GM21515 (cell line): ENCODE data around the gene NHSL2.

Experiments
- ATAC-seq: cut with Tn5 transposase; IDR thresholded peaks from one replicate; pipeline ENCODE4 v1.9.1; 2021; ENCODE audit not compliant: unreplicated experiment

The NHSL2 gene

DNA sequence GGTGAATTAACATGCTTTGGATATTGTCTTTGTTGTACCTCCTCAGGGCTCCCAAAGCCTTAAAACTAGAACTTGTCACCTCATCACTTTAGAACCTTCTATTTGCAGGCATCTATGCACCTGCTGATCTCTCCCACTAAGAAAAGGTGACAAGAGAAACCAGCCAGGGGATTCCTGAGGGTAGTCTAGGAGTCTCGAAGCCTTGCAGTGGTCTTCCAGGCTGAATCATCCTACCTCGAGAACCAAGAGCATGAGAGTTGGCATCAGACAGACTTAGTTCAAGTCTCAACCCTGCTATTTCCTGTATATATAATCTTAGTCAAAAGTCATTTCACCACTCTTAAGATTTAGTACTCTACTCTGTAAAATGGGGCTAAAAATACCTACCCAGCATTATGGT lies 191.5 kb downstream of the NHSL2 start:
- ATAC-seq, result no peak

DNA sequence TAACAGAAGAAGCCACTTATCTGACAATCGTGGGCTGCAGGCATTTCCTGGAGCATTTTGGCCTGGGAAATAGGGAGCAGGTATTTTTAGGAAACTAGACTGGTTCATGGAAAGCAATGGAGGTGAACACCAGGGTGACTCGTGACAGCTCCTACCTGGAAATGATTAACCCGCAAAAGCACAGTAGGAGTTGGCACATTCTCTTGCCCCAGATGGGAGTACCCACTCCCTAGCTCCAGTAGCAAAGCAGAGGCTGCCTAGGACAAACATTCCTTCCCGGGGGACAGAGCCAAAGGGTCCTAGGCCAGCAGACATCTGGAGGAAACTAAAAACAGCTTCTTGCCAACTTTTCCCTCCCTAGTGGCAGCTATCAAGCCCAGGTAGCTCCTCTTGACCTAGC lies 192.1 kb downstream of the NHSL2 start:
- ATAC-seq, result no peak

DNA sequence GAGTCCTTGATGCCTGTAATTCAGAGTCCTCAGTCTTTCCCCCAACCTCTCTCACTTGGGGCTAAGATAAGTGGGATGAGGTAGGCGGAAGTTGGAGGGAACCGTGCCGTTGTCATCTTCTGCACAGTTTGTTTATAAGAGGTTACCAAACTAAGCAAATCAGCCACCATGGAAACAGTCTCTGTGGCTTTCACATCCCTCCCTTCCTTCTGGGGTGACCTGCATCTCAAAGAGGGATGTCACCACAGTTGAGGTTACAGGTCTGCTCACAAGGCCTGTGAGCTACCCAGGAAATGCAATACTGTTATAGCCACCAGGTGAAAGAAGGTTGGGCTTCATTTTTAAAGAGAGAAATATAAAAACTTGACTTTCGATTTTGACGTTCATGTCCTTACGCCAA lies 194.8 kb downstream of the NHSL2 start:
- ATAC-seq, result peak; percentile 70

DNA sequence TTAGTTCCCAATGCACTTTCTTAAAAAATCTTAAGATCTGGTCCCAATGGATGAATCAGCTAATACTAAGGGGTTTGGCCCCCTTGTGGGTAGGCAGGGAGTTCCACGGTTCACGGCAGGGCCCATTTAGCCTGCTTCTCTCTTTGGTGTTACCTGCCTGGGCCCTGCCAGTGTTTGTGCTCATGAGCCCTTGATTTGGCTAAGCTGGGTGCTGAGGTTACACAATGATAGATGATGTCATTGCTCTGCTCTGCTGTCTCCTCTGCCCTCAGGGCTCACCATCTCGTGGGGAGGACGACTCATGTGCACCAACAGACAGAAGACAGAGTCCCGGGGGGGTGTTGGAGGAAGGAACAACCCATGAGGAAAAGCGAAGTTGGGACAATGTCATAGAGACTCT lies 196.7 kb downstream of the NHSL2 start:
- no peak for ATAC-seq

DNA sequence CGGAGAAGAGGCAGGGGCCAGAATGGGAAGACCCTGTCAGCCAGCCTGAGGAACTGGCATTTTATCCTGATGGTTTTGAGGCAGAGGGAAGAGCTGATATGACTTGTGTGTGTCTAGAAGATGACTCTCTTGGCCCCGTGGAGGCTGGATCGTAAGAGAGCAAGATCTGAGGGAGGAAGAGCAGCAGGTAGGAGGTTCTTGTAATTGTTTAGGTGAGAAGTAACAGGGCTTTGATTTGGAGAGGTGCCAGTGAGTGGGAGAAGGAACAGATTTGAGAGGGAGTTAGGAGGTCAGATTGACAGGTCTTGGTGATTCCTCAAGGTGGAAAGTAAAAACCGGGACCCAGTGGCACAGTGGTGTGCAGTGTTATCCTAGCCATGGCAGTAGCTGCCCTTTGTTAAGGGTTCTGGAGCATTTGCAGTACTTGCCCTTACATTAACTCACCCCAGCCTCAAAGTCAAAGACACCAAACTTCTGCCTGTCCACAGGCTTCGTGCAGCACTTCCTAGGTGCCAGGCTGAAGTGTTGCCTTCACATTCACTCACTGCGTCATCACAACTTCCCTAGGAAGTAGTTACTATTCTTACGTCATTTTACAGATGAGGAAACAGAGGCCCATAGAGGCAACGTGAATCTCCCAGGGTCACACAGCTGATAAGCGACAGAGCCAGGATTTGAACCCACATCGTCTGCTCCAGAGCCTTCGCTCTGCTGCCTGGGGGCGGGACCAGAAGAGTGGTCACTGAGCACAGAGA lies 197.4 kb downstream of the NHSL2 start:
- no peak for ATAC-seq

DNA sequence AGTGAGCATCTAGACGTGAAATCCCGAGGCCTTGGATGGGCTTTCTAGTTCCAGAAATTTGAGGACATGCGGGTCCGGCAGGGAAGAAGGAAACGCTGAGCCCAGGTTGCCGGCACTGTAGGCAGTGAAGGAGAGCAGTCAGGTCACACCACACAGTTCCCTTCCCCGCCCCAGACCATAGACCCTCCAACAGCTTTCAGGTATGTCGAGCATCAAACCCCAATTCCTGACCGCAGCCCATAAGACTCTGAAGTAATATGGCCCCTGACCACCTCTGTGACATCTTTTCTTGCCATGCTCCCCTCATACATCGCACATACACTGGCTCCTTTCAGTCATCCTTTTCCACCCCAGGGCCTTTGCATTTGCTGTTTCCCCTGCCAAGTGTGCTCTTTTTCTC lies 198.0 kb downstream of the NHSL2 start:
- ATAC-seq, result no peak

DNA sequence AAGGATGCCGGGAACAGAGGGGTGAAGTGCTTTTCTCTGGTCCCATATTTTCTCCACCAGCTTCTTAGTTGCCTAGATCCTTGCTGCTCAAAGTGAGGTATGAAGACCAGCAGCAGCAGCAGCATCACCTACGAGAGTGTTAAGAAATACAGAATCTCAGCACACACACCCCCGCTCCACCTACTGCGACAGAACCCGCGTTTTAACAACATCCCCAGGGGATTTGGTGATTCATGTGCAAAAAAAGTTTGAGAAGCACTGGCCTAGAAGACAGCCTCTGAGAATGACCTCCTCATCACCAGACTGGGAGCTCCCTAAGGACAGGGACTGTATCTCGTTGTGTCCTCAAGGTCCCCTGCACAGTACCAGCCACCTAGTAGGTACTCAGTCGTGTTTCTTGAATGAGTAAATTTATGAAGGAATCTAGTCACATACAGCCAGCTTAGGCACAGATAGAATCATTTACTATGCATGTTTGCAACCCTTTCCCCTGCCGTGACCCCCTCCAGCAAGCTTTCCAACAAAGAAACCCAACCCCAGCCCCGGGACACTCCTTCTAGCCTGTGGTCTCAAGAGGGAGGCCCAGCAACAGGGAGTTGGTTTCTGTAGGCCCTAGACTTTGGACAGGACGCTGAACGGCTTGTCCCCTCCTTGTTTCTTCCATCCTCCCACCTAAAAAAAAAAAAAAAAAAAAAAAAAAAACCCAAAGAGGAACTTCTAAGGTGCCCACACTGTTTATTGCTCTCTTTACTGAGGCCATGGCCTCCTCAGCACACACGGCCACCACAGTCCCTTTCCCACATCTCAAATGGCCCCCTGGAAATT lies 199.6 kb downstream of the NHSL2 start:
- ATAC-seq, result no peak

DNA sequence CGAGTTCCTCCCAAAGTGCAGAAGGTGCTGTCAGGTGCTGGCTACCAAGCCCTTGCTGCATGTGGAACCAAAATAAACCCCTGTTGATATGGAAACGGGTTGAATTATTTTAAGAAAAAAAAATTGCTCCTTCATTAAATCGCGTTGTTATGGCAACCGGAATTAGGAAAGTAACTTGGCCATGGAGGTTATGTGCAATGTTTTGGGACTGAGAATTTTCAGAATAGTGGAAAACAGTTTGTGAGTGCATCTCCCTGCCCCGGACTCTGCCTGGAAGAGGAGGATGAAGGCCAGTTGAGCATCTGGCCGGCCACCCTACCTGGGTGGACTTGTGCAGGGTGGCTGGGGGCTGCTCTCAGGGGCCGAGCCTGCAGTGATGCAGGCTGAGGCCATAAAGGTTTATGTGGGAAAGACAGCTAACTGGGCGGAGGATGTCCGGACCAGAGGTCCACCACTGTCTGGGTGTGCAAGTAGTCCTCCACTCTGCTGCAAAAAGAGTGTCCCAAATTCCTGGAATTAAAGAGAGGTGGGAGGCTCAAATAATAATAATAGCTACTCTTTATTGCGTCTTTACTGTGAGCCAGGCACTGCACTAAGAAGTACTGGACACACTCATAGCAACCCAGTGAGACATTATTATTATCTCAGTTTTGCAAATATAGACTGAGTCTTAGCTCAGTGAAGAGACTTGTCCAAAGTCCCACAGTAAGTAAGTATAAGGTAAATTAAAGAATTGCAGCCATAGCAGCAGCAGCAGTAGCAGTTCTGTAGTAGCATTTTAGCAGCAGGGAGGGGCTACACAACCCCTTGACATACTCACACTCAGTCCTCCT lies 200.4 kb downstream of the NHSL2 start:
- no peak for ATAC-seq

DNA sequence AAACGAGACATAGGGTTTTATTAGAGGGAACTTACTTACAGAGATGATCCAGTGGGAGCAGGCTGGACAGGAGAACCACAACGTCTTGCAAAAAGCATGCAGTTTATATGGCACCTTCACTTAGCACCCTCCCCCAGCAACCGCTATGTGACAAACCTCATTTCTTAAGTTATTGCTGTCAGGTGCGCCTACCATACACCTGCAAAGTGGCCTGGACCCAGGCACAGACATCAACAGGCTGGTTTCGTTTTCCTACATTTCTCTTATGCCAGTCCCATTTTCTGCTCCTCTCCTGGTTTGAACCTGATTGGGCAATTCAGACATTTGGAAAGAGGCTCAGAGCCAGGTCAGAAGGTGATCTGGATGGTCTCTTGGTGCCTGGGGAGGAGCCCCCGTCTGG lies 202.8 kb downstream of the NHSL2 start:
- no peak for ATAC-seq

DNA sequence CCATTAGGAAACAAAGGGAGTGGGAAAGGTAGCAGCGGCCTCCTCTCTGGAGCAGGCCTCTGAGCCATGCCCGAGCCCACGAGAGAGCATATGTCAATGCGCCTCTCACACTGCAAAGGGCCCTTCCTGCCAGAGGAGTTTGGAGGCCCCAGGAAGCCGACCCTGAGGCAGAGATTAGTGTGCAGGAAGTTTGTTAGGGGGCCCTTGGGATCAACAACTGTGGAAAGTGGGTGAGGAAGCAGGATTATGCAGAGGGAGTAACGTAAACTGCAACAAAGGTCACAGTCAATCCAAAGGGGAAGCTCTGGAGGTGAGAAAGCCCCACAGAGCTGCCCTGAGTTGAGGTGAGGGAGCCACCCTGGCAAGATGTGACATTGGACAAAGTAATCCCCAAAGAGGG lies 203.7 kb downstream of the NHSL2 start:
- no peak for ATAC-seq

DNA sequence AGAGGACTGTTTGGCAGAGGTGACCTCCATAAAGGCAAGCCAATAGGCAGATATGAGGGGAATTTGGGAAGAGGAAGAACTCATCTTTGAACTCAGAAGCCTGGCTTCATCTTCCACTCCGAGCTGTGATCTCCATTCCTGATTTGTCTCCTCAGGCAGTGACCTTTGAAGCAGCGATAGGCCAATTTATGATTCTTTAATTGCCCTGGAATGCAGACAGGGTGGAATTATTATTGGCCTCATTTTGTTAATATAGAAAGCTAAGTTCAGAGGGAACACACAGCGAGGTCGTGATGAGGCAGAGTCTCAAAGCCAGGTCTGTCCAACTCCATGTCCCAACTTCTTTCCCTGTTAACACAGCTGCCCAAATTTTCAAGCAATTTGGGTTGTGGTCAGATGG lies 204.2 kb downstream of the NHSL2 start:
- ATAC-seq, result no peak

DNA sequence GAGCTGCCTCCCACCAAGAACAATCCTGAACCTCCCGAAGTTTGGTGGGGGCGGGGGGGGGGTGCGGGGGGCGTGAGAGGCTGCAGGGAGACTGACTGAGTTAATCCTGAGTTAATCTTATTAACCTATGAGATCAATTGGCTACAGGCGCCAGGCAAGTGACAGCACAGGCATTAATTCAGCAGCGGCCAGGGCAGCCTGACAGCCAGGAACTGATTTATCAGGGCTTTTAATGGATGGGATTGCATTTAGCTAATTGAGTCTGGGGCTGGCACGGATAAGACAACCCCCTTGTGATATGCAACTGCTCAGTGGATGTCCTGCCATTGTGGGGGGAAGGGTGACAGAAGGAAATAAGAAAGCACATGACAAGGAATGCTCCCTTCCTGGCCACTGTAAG lies 204.7 kb downstream of the NHSL2 start:
- ATAC-seq, result no peak

DNA sequence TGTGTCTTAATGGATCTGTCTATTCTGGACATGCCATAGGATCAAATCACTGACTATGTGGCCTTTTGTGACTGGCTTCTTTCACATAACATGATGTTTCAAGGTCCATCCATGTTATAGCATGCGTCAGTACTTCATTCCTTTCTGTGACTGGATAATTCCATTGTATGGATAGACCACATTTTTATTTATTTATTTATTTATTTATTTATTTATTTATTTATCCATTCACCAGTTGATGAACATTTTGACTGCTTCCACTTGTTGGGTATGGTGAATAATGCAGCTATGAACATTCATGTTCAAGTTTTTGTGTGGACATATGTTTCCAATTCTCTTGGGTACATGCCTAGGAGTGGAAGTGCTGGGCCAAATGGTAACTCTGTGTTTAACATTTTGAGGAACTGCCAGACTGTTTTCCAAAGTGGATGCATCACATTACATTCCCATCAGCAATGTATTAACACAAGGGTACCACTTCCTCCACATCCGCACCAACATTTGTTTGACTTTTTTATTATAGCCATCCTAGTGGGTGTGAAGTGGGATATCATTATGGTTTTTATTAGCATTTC lies 207.1 kb downstream of the NHSL2 start:
- ATAC-seq, result no peak

DNA sequence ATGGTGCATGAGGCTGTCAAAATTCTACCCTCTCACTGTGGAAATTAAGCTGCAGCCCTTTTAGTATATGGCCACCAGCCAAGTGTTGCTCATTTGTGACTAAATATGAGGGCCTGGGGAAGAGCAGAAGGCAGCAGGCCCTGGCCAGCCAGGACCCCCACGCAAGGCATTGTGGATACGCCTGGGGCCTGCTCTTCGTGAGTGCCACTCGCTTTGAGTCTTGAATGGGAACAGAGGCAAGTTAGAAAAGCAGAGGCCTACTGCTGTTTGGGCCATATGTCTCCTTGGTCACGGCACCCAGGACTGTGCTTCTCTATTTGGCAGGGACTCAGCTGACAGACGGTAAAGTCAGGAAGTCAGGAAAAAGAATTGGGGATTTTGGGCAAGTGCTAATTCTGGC lies 210.2 kb downstream of the NHSL2 start:
- ATAC-seq, result no peak

DNA sequence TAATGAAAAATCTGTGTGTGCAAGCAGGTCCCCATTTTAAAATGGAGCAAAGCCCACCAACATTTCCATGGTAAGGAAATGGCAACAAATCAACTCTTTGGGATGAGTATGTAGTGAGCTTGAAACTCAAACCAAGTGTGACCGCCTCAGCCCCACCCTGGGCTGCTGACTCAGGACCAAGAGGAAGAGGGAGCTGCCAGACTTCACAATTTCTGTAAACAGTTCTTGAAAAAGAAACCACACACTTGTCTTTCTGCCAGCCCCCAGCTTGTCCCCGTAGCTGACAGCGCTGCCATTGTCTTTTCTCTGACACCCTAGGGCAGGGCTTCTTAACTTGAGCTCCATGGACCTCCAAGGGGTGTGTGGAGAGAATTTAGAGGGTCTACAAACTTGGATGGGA lies 210.7 kb downstream of the NHSL2 start:
- no peak for ATAC-seq

DNA sequence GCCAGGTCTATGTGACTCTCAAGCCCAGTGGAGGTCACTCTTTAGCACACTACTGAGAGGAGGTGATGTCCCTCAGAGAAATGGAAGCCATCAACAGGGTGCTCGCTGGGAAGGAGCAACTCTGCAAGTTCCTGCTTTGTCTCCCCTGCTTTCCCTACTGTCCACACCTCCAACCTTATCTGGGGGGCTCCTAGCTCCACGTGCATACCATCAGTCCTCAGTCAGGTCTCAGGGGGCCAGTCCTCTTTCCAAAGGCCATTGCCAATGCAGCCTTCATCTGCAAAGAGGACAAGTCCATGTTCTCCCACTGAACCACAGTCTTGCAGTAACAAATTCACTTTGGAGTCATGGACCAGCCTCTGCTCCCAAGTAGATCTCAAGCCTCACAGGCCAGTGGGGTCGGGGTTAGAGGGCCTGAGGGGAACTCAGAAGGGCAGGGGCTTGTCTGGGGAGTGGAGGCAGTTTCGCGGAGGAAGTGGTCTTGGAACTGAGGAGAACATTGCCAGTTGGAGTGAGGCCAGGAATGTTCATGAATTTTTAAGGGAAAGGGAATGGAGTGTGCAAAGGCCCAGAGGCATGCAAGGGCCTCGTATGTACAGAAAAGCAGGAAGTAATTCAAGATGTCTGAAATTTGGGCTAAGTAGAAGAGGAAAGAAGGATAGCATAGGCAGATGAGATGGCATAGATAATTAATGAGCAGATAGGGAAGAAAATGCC lies 212.1 kb downstream of the NHSL2 start:
- no peak for ATAC-seq

DNA sequence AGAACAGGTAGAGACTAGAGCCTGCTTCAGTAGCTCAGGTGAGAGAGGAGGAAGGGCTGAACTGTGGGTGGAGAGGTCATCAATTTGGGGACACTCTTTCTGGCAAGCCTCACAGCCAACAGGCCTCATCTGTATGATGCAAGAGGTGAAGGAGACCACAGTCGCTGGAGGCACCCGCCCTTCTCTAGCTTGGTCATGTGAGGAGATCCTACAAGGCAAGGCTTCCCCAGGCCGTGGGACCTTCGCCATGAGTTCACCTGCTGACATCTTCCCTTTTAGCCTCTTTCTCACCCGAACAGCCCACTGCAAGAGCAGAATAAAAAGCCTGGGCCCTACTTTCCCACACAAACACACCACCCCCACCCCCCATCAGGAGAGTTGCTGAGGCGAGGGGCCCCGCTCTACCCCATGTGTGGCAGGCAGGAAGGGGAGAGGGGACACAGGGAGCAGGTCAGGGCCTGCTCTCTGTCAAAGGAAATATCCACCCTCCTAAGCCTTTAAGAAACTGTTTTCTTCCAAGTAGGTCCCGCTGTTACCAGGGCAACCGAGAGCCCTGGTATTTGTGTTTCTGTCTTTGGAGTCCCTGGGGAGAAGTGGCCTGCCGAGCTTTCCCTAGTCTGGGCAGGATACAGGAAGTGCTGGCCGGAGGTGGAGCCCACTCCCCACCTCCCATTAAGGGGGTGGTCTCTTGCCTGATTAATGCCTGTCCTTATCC lies 213.0 kb downstream of the NHSL2 start:
- no peak for ATAC-seq

DNA sequence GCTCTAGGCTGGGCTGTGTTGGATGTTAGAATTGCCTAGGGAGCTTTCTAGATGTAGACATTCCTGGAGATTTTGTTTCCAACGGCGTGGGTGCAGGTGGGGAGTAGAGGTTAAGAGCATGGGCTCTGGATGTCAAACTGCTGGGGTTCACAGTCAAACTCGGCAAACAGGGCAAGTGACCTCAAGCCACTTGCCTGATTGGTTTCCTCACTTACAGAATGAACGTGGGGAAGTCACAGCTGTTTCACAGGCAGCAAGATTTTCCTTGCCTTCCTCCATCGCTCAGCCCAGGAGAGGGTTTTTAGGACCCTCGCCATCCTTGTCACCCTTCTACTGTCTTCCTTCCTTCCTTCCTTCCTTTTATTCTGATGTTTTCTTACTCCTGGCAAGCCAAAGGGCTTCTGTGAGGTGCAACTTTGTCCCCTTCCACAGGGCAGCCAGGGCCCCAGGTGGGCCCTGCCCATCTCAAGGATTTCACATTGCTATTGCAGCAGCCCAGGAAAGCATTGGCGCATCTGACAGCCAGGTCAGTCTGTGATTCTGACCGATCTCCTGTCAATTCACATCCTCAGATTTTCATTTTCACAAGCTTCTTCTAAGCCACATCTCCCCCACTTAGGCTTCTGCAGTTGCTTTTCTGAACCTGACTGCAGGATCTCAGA lies 214.0 kb downstream of the NHSL2 start:
- ATAC-seq, result no peak

DNA sequence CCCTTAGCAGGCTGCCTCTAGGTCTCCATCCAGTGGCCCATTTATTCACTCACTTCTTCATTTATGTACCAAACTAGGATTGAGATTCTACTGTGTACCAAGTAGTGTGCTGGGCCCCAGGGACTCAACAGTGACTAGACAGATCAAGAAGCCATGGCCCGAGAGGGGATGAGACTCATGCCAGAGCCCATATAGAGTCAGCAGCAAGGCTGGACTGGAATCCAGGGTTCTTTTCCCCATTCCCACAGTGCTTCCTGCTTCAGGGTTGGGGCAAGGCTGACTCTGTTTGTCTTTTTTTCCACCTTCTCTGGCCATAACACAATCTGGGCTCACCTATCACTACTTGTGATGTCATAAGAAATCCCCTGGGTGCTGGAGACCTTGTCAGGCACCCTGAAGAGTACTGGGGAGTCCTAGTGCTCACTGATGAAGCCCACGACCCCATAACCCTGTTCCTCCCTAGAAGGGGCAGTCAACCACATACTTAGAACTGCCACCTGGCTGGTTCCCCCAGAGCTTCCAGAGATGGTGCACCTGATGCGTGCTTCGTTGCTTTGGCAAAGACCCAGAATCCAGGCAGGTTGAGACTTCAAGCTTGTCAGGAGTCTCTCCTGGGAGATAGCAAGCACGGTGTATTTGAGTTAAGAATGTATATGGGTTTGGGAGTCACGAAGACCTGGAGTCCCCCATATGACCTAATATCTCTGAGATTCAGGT lies 214.8 kb downstream of the NHSL2 start:
- ATAC-seq, result no peak
